Measurements from ENCODE around the gene GPLD1. TPM values are rescaled to one million over a fixed set of nuclear protein-coding genes. Genes with fewer than 3 reads are reported as not detected.

GPLD1 gene
- total RNA-seq, 2 donors from 2014 or later, result 3.1 to 13.0 TPM

DNA sequence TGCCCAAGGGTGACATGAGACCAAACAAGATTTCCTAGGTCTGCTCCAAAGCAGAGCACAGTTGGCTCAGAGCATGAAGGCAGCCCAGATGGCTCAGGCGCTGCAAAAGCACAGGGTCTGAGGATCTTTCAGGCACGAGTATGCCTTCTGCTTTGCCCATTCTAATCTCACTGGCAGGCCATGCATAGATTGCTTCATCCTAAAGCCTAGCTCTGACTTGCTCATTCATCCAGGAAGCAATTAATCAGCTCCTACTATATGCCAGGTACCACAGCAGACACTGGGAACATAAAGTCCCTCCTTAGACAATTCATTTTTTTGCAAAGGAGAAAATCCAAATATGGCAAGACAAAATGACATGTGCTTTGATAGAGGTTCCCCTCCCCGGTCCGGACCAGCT is 31.2 kb downstream of the GPLD1 start:
- Histone ChIP-seq H3K4me1 (replicated peaks) (no peaks in the 10 kb centered on the region), H3K9me3 (no peaks in the 10 kb centered on the region), H3K36me3 (no peaks in the 10 kb centered on the region), H3K27me3 (replicated peaks; ENCODE audit: insufficient read depth) (no peaks in the 10 kb centered on the region), H3K27ac (no peak overlapping the region), H3K4me3 (no peak overlapping the region)
- TF ChIP-seq POLR2A (IDR thresholded peaks at IDR 0.05) (no peak), POLR2AphosphoS5 (IDR thresholded peaks at IDR 0.05) (no peak)
- TF ChIP-seq, protein P1, sequence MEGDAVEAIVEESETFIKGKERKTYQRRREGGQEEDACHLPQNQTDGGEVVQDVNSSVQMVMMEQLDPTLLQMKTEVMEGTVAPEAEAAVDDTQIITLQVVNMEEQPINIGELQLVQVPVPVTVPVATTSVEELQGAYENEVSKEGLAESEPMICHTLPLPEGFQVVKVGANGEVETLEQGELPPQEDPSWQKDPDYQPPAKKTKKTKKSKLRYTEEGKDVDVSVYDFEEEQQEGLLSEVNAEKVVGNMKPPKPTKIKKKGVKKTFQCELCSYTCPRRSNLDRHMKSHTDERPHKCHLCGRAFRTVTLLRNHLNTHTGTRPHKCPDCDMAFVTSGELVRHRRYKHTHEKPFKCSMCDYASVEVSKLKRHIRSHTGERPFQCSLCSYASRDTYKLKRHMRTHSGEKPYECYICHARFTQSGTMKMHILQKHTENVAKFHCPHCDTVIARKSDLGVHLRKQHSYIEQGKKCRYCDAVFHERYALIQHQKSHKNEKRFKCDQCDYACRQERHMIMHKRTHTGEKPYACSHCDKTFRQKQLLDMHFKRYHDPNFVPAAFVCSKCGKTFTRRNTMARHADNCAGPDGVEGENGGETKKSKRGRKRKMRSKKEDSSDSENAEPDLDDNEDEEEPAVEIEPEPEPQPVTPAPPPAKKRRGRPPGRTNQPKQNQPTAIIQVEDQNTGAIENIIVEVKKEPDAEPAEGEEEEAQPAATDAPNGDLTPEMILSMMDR (IDR thresholded peaks at IDR 0.05), result no peak
- no peak for DNase-seq (ENCODE audit: low spot score)
- 70% methylated on average over 4 of the region's 4 CpGs for WGBS
- intact Hi-C loops (cut with DNase I), result no loop called here

DNA sequence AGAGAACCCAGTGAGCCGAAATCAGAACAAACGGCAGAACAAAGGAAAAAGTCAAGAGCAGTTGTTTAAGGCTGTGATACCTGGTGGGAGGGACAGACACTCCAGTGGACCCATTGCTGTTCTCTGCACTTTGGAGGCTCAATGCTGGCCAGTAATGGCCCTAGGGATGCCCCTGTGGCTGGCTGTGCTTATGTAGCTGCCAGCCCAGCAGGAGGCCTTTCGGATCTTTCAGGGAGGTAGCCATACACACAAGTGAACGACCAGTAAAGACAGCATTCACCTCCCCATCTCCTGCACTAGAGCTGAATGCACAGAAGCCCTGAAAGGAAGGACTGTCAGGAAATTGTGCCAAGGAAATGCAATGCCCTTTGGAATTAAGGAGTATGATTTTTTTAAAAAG is 34.3 kb downstream of the GPLD1 start:
- no peaks in the 10 kb centered on the region for H3K9me3 ChIP-seq
- intact Hi-C loops (cut with DNase I), result no loop called here
- TF ChIP-seq, protein P1 (IDR thresholded peaks at IDR 0.05), result no peak
- TF ChIP-seq POLR2AphosphoS5 (IDR thresholded peaks at IDR 0.05) (no peak), POLR2A (IDR thresholded peaks at IDR 0.05) (no peak)
- 84% methylated on average over 4 of the region's 4 CpGs for WGBS
- DNase-seq (ENCODE audit: low spot score), result no peak
- no peaks in the 10 kb centered on the region for H3K36me3 ChIP-seq
- no peaks in the 10 kb centered on the region for H3K4me1 ChIP-seq (replicated peaks)
- no peak overlapping the region for H3K27ac ChIP-seq
- no peaks in the 10 kb centered on the region for H3K27me3 ChIP-seq (replicated peaks; ENCODE audit: insufficient read depth)
- H3K4me3 ChIP-seq, result no peak overlapping the region

DNA sequence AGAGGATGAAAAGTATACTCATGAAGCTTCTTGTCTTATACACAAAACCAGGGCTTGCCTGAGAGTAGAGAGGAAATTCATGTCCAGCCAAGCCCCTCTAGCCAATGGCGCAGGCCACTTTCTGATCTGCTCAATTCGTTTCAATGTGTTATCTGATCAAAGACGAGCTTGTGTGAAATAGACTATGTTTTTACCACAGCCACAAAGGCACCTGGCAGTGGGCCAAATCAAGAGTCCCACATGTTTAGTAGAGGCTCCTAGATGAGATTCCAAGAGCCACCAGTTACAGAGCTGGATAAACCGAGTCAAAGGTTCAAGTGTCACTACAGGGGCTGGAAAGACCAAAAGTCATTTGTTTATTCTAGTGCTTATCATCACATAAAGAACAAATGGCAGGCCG is 34.9 kb downstream of the GPLD1 start:
- DNase-seq (ENCODE audit: low spot score), result no peak
- no peak for TF ChIP-seq POLR2A (IDR thresholded peaks at IDR 0.05)
- TF ChIP-seq, protein P1 (IDR thresholded peaks at IDR 0.05), result no peak
- no peak for TF ChIP-seq POLR2AphosphoS5 (IDR thresholded peaks at IDR 0.05)
- intact Hi-C loops (cut with DNase I), result no loop called here
- H3K4me1 ChIP-seq (replicated peaks), result no peaks in the 10 kb centered on the region
- no peak overlapping the region for H3K4me3 ChIP-seq
- H3K27ac ChIP-seq, result no peak overlapping the region
- H3K9me3 ChIP-seq, result no peaks in the 10 kb centered on the region
- WGBS, result 82% methylated on average over 5 of the region's 5 CpGs
- H3K27me3 ChIP-seq (replicated peaks; ENCODE audit: insufficient read depth), result no peaks in the 10 kb centered on the region
- no peaks in the 10 kb centered on the region for H3K36me3 ChIP-seq

DNA sequence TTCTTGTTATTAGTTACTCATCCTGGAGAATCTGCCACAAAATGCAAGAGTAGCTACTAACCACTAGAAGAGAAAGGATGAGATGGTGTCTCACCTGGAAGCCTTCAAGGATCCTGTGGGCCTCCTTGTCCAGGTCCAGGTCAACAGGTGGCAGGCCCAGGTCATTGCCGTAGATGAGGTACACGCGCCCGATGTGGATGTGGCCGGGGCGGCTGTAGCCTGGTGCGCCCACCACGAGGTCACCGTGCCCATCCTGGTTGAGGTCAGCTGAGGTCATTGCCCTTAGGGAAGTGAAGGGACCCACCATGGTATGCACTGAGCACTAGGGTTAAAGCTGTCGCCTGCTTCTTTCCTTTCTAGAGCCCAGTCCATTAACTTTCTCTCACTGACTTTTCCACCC is 35.5 kb downstream of the GPLD1 start:
- Histone ChIP-seq H3K27me3 (replicated peaks; ENCODE audit: insufficient read depth) (no peaks in the 10 kb centered on the region), H3K4me3 (no peak overlapping the region), H3K4me1 (replicated peaks) (no peaks in the 10 kb centered on the region), H3K9me3 (no peaks in the 10 kb centered on the region), H3K36me3 (no peaks in the 10 kb centered on the region), H3K27ac (no peak overlapping the region)
- TF ChIP-seq, protein P1 (IDR thresholded peaks at IDR 0.05), result no peak
- TF ChIP-seq POLR2AphosphoS5 (IDR thresholded peaks at IDR 0.05), result no peak
- no peak for TF ChIP-seq POLR2A (IDR thresholded peaks at IDR 0.05)
- DNase-seq (ENCODE audit: low spot score), result no peak
- intact Hi-C loops (cut with DNase I), result no loop called here
- 99% methylated on average over 10 of the region's 10 CpGs for WGBS

DNA sequence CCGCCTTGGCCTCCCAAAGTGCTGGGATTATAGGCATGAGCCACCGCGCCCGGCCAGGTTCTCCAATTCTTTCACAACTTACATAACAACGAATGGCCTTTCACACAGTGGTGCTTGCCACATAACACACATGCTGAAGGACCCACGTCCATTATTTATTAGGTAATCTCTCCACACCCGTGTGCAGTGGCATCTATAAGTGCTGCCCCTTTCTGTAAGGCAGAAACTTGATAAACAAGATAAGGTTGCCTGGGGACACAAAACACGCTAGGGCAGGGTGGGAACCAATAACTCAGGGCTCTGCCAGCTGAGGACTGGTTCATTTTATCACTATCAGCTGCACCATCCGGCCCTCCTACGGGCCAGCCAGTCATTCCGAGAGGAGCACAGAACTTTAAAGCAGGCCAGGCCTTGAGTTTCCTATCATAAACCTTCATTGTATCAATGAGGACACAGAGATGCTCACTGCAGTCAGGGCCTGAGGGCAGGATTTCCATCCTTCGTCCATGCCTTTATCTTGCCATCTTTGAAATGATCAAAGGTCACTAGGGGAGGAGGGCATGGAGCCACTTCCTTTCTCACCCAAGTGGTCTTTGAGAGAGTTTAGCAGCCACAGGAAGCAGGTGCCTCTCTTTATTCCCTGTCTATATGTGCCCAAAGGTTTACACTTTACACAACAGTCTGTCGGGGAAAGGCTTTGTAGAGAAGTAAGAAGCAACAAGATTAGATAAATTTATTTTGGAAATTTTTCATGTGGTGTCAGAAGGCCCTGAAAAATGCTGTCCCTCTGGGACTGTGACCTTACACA is 37.6 kb downstream of the GPLD1 start:
- Histone ChIP-seq H3K27me3 (replicated peaks; ENCODE audit: insufficient read depth) (no peaks in the 10 kb centered on the region), H3K4me3 (no peak overlapping the region), H3K36me3 (no peaks in the 10 kb centered on the region), H3K4me1 (replicated peaks) (no peaks in the 10 kb centered on the region), H3K9me3 (no peaks in the 10 kb centered on the region), H3K27ac (no peak overlapping the region)
- DNase-seq (ENCODE audit: low spot score), result no peak
- WGBS, result 67% methylated on average over 13 of the region's 13 CpGs
- intact Hi-C loops (cut with DNase I), result no loop called here
- TF ChIP-seq POLR2AphosphoS5 (IDR thresholded peaks at IDR 0.05), result no peak
- no peak for TF ChIP-seq POLR2A (IDR thresholded peaks at IDR 0.05)
- TF ChIP-seq, protein P1 (IDR thresholded peaks at IDR 0.05), result no peak
